Measurements from ENCODE around the gene CACNA2D2. TPM values are rescaled to one million over a fixed set of nuclear protein-coding genes. Genes with fewer than 3 reads are reported as not detected.

The CACNA2D2 gene
- total RNA-seq, 5 donors from 2014 or later (not counting 1 experiment from before 2014, with no cell fraction given), result 2.6 to 8.9 (median 4.1) TPM

GRCh38 chr3:50430950-50431435 is 72.4 kb downstream of the CACNA2D2 start:
- 80% methylated on average over 1 of the region's 4 CpGs for WGBS (ENCODE audit: insufficient coverage)
- peaks cover 0 to 23% (median 13%) of the 10 kb centered on the region in 3 donors for H3K4me1 Mint-ChIP-seq
- CTCF ChIA-PET, result no interaction called here
- H3K36me3 Mint-ChIP-seq, result no peaks in the 10 kb centered on the region
- no peak overlapping the region for H3K4me3 Mint-ChIP-seq
- DNase-seq, result no peak
- H3K36me3 ChIP-seq (ENCODE audit: control insufficient read depth in 2 of 2, extremely low read depth in 1 of 2, insufficient read depth in 1 of 2, low read length in 1 of 2), result no peaks in the 10 kb centered on the region
- peaks cover 0 to 82% of the 10 kb centered on the region in 2 experiments for H3K4me1 ChIP-seq (ENCODE audit: control insufficient read depth in 1 of 2, extremely low read depth in 1 of 2, insufficient read depth in 2 of 2, low read length in 2 of 2)
- peak overlapping the region; percentile 56 for H3K27ac ChIP-seq (ENCODE audit: low read length)
- ATAC-seq (replicated peaks in 1 of 4), result no peak
- no peaks in the 10 kb centered on the region for H3K9me3 ChIP-seq
- H3K9me3 Mint-ChIP-seq, result no peaks in the 10 kb centered on the region
- no peak overlapping the region for H3K4me3 ChIP-seq (ENCODE audit: control insufficient read depth in 1 of 2, extremely low read depth in 1 of 2, low read length in 1 of 2)
- peak overlapping the region; percentile 28 to 72 for H3K27ac Mint-ChIP-seq
- H3K27me3 ChIP-seq (replicated peaks in 1 of 2; ENCODE audit: control insufficient read depth in 2 of 2, extremely low read depth in 1 of 2, insufficient read depth in 2 of 2, low read length in 1 of 2), result peaks cover 0 to 21% of the 10 kb centered on the region in 2 experiments
- H3K27me3 Mint-ChIP-seq, result no peaks in the 10 kb centered on the region
- POLR2A ChIA-PET, result no interaction called here

- ChIA-PET POLR2A (no interaction called here), CTCF (interaction anchor here in 1 of 2 donors (0.6 kb wide), 1 partner anchor 43 kb away, joined by 3 read pairs; no protein-coding TSS in a partner anchor)
- H3K36me3 ChIP-seq (ENCODE audit: control insufficient read depth in 2 of 2, extremely low read depth in 1 of 2, insufficient read depth in 1 of 2, low read length in 1 of 2), result no peaks in the 10 kb centered on the region
- no peaks in the 10 kb centered on the region for H3K9me3 ChIP-seq
- peak overlapping the region; percentile 56 for H3K27ac ChIP-seq (ENCODE audit: low read length)
- DNase-seq, result peak in 23 of 35 experiments; percentile 8 to 50 (median 17)
- ATAC-seq (replicated peaks in 1 of 4), result peak in 2 of 4 experiments; percentile 36 to 52
- Mint-ChIP-seq H3K36me3 (no peaks in the 10 kb centered on the region), H3K27ac (peak overlapping the region in 1 of 2 donors; percentile 10), H3K4me1 (peaks cover 0 to 18% (median 8%) of the 10 kb centered on the region in 3 donors), H3K4me3 (no peak overlapping the region), H3K27me3 (no peaks in the 10 kb centered on the region), H3K9me3 (no peaks in the 10 kb centered on the region)
- H3K27me3 ChIP-seq (replicated peaks in 1 of 2; ENCODE audit: control insufficient read depth in 2 of 2, extremely low read depth in 1 of 2, insufficient read depth in 2 of 2, low read length in 1 of 2), result peaks cover 0 to 23% of the 10 kb centered on the region in 2 experiments
- WGBS (ENCODE audit: insufficient coverage), result 65% methylated on average over 3 of the region's 4 CpGs
- H3K4me1 ChIP-seq (ENCODE audit: control insufficient read depth in 1 of 2, extremely low read depth in 1 of 2, insufficient read depth in 2 of 2, low read length in 2 of 2), result peaks cover 0 to 74% of the 10 kb centered on the region in 2 experiments
- no peak overlapping the region for H3K4me3 ChIP-seq (ENCODE audit: control insufficient read depth in 1 of 2, extremely low read depth in 1 of 2, low read length in 1 of 2)
Observed at GRCh38 chr3:50430191-50430590, 73.2 kb downstream of the CACNA2D2 start.

- Mint-ChIP-seq H3K4me1 (peaks cover 0 to 14% (median 8%) of the 10 kb centered on the region in 3 donors), H3K36me3 (no peaks in the 10 kb centered on the region), H3K27me3 (no peaks in the 10 kb centered on the region), H3K4me3 (no peak overlapping the region), H3K9me3 (no peaks in the 10 kb centered on the region), H3K27ac (peak overlapping the region; percentile 47 to 60)
- Histone ChIP-seq H3K9me3 (no peaks in the 10 kb centered on the region), H3K4me3 (ENCODE audit: control insufficient read depth in 1 of 2, extremely low read depth in 1 of 2, low read length in 1 of 2) (no peak overlapping the region), H3K36me3 (ENCODE audit: control insufficient read depth in 2 of 2, extremely low read depth in 1 of 2, insufficient read depth in 1 of 2, low read length in 1 of 2) (no peaks in the 10 kb centered on the region), H3K27ac (ENCODE audit: low read length) (peak overlapping the region; percentile 36), H3K27me3 (replicated peaks in 1 of 2; ENCODE audit: control insufficient read depth in 2 of 2, extremely low read depth in 1 of 2, insufficient read depth in 2 of 2, low read length in 1 of 2) (peaks cover 0 to 16% of the 10 kb centered on the region in 2 experiments), H3K4me1 (ENCODE audit: control insufficient read depth in 1 of 2, extremely low read depth in 1 of 2, insufficient read depth in 2 of 2, low read length in 2 of 2) (peaks cover 0 to 62% of the 10 kb centered on the region in 2 experiments)
- ChIA-PET POLR2A (no interaction called here), CTCF (interaction anchor here in 1 of 2 donors (0.7 to 0.9 kb wide), 2 partner anchors 91 to 129 kb away, joined by 3 read pairs; partner anchors contain the start of genes HYAL3 and NAA80)
- peak in 2 of 4 experiments; percentile 55 to 59 for ATAC-seq (replicated peaks in 1 of 4)
- DNase-seq, result peak in 30 of 35 experiments; percentile 10 to 65 (median 30)
- WGBS (ENCODE audit: insufficient coverage), result 59% methylated on average over 4 of the region's 9 CpGs
Observed at GRCh38 chr3:50428007-50428633, 75.3 kb downstream of the CACNA2D2 start.

- no peak for ATAC-seq (replicated peaks in 1 of 4)
- H3K27ac Mint-ChIP-seq, result no peak overlapping the region
- H3K4me3 ChIP-seq (ENCODE audit: control insufficient read depth in 1 of 2, extremely low read depth in 1 of 2, low read length in 1 of 2), result no peak overlapping the region
- no peak for DNase-seq
- H3K4me1 Mint-ChIP-seq, result peaks cover 0 to 12% (median 8%) of the 10 kb centered on the region in 3 donors
- WGBS (ENCODE audit: insufficient coverage), result 83% methylated on average over 1 of the region's 13 CpGs
- peak overlapping the region; percentile 36 for H3K27ac ChIP-seq (ENCODE audit: low read length)
- H3K9me3 Mint-ChIP-seq, result no peaks in the 10 kb centered on the region
- peaks cover 0 to 56% of the 10 kb centered on the region in 2 experiments for H3K4me1 ChIP-seq (ENCODE audit: control insufficient read depth in 1 of 2, extremely low read depth in 1 of 2, insufficient read depth in 2 of 2, low read length in 2 of 2)
- H3K27me3 ChIP-seq (replicated peaks in 1 of 2; ENCODE audit: control insufficient read depth in 2 of 2, extremely low read depth in 1 of 2, insufficient read depth in 2 of 2, low read length in 1 of 2), result peaks cover 0 to 16% of the 10 kb centered on the region in 2 experiments
- H3K9me3 ChIP-seq, result no peaks in the 10 kb centered on the region
- H3K36me3 Mint-ChIP-seq, result no peaks in the 10 kb centered on the region
- no peaks in the 10 kb centered on the region for H3K36me3 ChIP-seq (ENCODE audit: control insufficient read depth in 2 of 2, extremely low read depth in 1 of 2, insufficient read depth in 1 of 2, low read length in 1 of 2)
- CTCF ChIA-PET, result no interaction called here
- H3K27me3 Mint-ChIP-seq, result no peaks in the 10 kb centered on the region
- POLR2A ChIA-PET, result no interaction called here
- H3K4me3 Mint-ChIP-seq, result no peak overlapping the region
Observed at GRCh38 chr3:50427217-50427616, 76.2 kb downstream of the CACNA2D2 start.

- Mint-ChIP-seq H3K36me3 (no peaks in the 10 kb centered on the region), H3K27ac (no peak overlapping the region), H3K9me3 (no peaks in the 10 kb centered on the region), H3K27me3 (no peaks in the 10 kb centered on the region), H3K4me1 (peaks cover 0 to 11% (median 8%) of the 10 kb centered on the region in 3 donors), H3K4me3 (no peak overlapping the region)
- Histone ChIP-seq H3K4me1 (ENCODE audit: control insufficient read depth in 1 of 2, extremely low read depth in 1 of 2, insufficient read depth in 2 of 2, low read length in 2 of 2) (peaks cover 0 to 45% of the 10 kb centered on the region in 2 experiments), H3K9me3 (no peaks in the 10 kb centered on the region), H3K4me3 (ENCODE audit: control insufficient read depth in 1 of 2, extremely low read depth in 1 of 2, low read length in 1 of 2) (no peak overlapping the region), H3K27me3 (replicated peaks in 1 of 2; ENCODE audit: control insufficient read depth in 2 of 2, extremely low read depth in 1 of 2, insufficient read depth in 2 of 2, low read length in 1 of 2) (peaks cover 0 to 16% of the 10 kb centered on the region in 2 experiments), H3K27ac (ENCODE audit: low read length) (no peak overlapping the region), H3K36me3 (ENCODE audit: control insufficient read depth in 2 of 2, extremely low read depth in 1 of 2, insufficient read depth in 1 of 2, low read length in 1 of 2) (no peaks in the 10 kb centered on the region)
- ChIA-PET POLR2A (no interaction called here), CTCF (no interaction called here)
- WGBS (ENCODE audit: insufficient coverage), result 56% methylated on average over 3 of the region's 5 CpGs
- ATAC-seq (replicated peaks in 1 of 4) (no peak), DNase-seq (no peak)
Observed at GRCh38 chr3:50425911-50426310, 77.5 kb downstream of the CACNA2D2 start.

- no peak for ATAC-seq (replicated peaks in 1 of 4)
- H3K9me3 Mint-ChIP-seq, result no peaks in the 10 kb centered on the region
- no peaks in the 10 kb centered on the region for H3K36me3 ChIP-seq (ENCODE audit: control insufficient read depth in 2 of 2, extremely low read depth in 1 of 2, insufficient read depth in 1 of 2, low read length in 1 of 2)
- ChIA-PET POLR2A (no interaction called here), CTCF (no interaction called here)
- no peak overlapping the region for H3K27ac ChIP-seq (ENCODE audit: low read length)
- peaks cover 0 to 21% of the 10 kb centered on the region in 2 experiments for H3K4me1 ChIP-seq (ENCODE audit: control insufficient read depth in 1 of 2, extremely low read depth in 1 of 2, insufficient read depth in 2 of 2, low read length in 2 of 2)
- H3K4me3 ChIP-seq (ENCODE audit: control insufficient read depth in 1 of 2, extremely low read depth in 1 of 2, low read length in 1 of 2), result no peak overlapping the region
- no peaks in the 10 kb centered on the region for H3K27me3 Mint-ChIP-seq
- no peak overlapping the region for H3K4me3 Mint-ChIP-seq
- H3K9me3 ChIP-seq, result no peaks in the 10 kb centered on the region
- peaks cover 0 to 15% of the 10 kb centered on the region in 2 experiments for H3K27me3 ChIP-seq (replicated peaks in 1 of 2; ENCODE audit: control insufficient read depth in 2 of 2, extremely low read depth in 1 of 2, insufficient read depth in 2 of 2, low read length in 1 of 2)
- H3K27ac Mint-ChIP-seq, result no peak overlapping the region
- no peak for DNase-seq
- no peaks in the 10 kb centered on the region for H3K36me3 Mint-ChIP-seq
- WGBS (ENCODE audit: insufficient coverage), result 80% methylated on average over 6 of the region's 7 CpGs
- H3K4me1 Mint-ChIP-seq, result peaks cover 0 to 5% (median 3%) of the 10 kb centered on the region in 3 donors
Observed at GRCh38 chr3:50423543-50423942, 79.9 kb downstream of the CACNA2D2 start.
